K562 (cell line): ENCODE measurements around the gene TRAIP. TPM values are rescaled to one million over a fixed set of nuclear protein-coding genes. Genes with fewer than 3 reads are reported as not detected.

ENCODE experiments used
- ATAC-seq: fragments of 200-7000 bp; cut with Tn5 transposase; 3 replicates; pipeline ENCODE4 v1.9.1; 2020; ENCODE audit warnings: moderate library complexity
- BruUV-seq: library from RNA; stranded (reverse); fragments of 400-500 nt; replicated peaks from 2 replicates; lab custom pipeline; 2021; lab: Mats Ljungman, UMichigan
- CTCF ChIA-PET: fragments of 300-600 bp; formaldehyde crosslinking; extraction: SDS; loops from one replicate; lab custom pipeline; 2021; ENCODE audit warnings: low intra/inter-chr PET ratio; lab: Yijun Ruan, JAX
- POLR2A ChIA-PET: fragments of 300-600, 350-650 bp; sonication (Branson Sonifier 250); formaldehyde crosslinking; extraction: SDS; loops from one replicate; lab custom pipeline; 2021; ENCODE audit warnings: antibody characterized with exemption, inconsistent platforms; lab: Yijun Ruan, JAX
- DNase-seq, 4 experiments: peaks; one replicate each; pipeline versions ENCODE4 v3.0.0 to v3.0.0-alpha.2; 2011 to 2018; ENCODE audit warnings: low spot score in 3 of 4, mixed read lengths in 3 of 4; ENCODE audit errors: extremely low read depth in 1 of 4
- FAIRE-seq: peaks from 2 replicates; lab custom pipeline; 2011; peaks lifted over from hg19 to GRCh38; lab: Jason Lieb, UNC
- H2AFZ ChIP-seq: 2 replicates; pipeline ENCODE4 v1.6.0; 2011; ENCODE audit warnings: low read depth, low read length, control low read depth, inconsistent platforms
- H3K27ac ChIP-seq: fragments of 200-600 bp; 3 replicates; pipeline ENCODE4 v1.8.0; 2011; ENCODE audit warnings: low read depth, mild to moderate bottlenecking, control low read depth, inconsistent platforms, low read length, moderate library complexity, mixed read lengths; ENCODE audit errors: extremely low read depth
- H3K27me3 ChIP-seq, 2 experiments: fragments of 300-600 bp in 1 of 2; 2 replicates in 1 of 2; 3 replicates in 1 of 2; pipeline versions ENCODE4 v1.6.0 to v1.8.0; 2011; ENCODE audit warnings: inconsistent platforms in 2 of 2, low read length in 2 of 2, mild to moderate bottlenecking in 1 of 2, mixed read lengths in 1 of 2, moderate library complexity in 1 of 2; ENCODE audit not compliant: control insufficient read depth in 2 of 2, insufficient read depth in 2 of 2
- H3K36me3 ChIP-seq: fragments of 300-600 bp; 3 replicates; pipeline ENCODE4 v1.8.0; 2011; ENCODE audit warnings: mild to moderate bottlenecking, low read length, inconsistent platforms; ENCODE audit not compliant: control insufficient read depth, insufficient read depth
- H3K4me1 ChIP-seq, 2 experiments: fragments of 200-600 bp in 1 of 2; replicated peaks in 1 of 2; 2 replicates in 1 of 2; 3 replicates in 1 of 2; pipeline versions ENCODE4 v1.5.1 to v1.8.0; 2011; ENCODE audit warnings: inconsistent platforms in 2 of 2, low read length in 2 of 2, mild to moderate bottlenecking in 1 of 2, mixed read lengths in 1 of 2, moderate library complexity in 1 of 2; ENCODE audit not compliant: control insufficient read depth in 2 of 2, insufficient read depth in 2 of 2
- H3K4me2 ChIP-seq: 2 replicates; pipeline ENCODE4 v1.6.1; 2011; ENCODE audit warnings: low read length, control low read depth, inconsistent platforms, mixed read lengths; ENCODE audit not compliant: insufficient read depth
- H3K4me3 ChIP-seq: fragments of 200-600 bp; sonication (generic), shearing (Covaris generic); 2 replicates; pipeline ENCODE4 v1.5.1; 2016; ENCODE audit warnings: control low read depth, inconsistent platforms
- H3K79me2 ChIP-seq: fragments of 200-600 bp; 3 replicates; pipeline ENCODE4 v1.8.0; 2011; ENCODE audit warnings: low read length, inconsistent platforms; ENCODE audit not compliant: control insufficient read depth, insufficient read depth
- H3K9ac ChIP-seq, 2 experiments: 2 replicates each; pipeline versions ENCODE4 v1.6.0 to v1.6.1; 2011; ENCODE audit warnings: low read depth in 2 of 2, low read length in 2 of 2, control low read depth in 1 of 2, inconsistent platforms in 1 of 2, mild to moderate bottlenecking in 1 of 2, mixed read lengths in 1 of 2; ENCODE audit not compliant: insufficient read depth in 1 of 2
- H3K9me1 ChIP-seq: one replicate; pipeline ENCODE4 v1.6.0; 2011; ENCODE audit warnings: inconsistent platforms, mild to moderate bottlenecking, low read length, moderate library complexity; ENCODE audit not compliant: control insufficient read depth, insufficient read depth
- H3K9me3 ChIP-seq: replicated peaks from 2 replicates; pipeline ENCODE4 v1.5.1; 2011; ENCODE audit warnings: low read depth, low read length, inconsistent platforms; ENCODE audit not compliant: control insufficient read depth, insufficient read depth
- H4K20me1 ChIP-seq: replicated peaks from 2 replicates; pipeline ENCODE4 v1.6.1; 2011; ENCODE audit warnings: low read length, inconsistent platforms, mixed read lengths; ENCODE audit not compliant: control insufficient read depth, insufficient read depth
- BMI1 ChIP-seq: fragments of 150-350 bp; IDR thresholded peaks from 2 replicates; pipeline ENCODE4 v1.6.1; 2014; ENCODE audit warnings: low read length
- CBX1 ChIP-seq: sonication (generic); IDR thresholded peaks from 2 replicates; pipeline ENCODE4 v1.6.1; 2016; ENCODE audit warnings: antibody characterized with exemption, low read depth, mild to moderate bottlenecking
- HDGF ChIP-seq: fragments of 450-650 bp; IDR thresholded peaks from 2 replicates; pipeline ENCODE4 v1.6.1; 2016
- RAD21 ChIP-seq, 2 experiments: fragments of 250-450 bp in 1 of 2; fragments of 450-650 bp in 1 of 2; sonication (Bioruptor Pico) in 1 of 2; formaldehyde crosslinking in 1 of 2; IDR thresholded peaks in 1 of 2; conservative IDR thresholded peaks in 1 of 2; 2 replicates each; pipeline versions ENCODE4 v1.4.0 to v1.8.0; 2020 to 2022; ENCODE audit warnings: mild to moderate bottlenecking in 2 of 2, moderate library complexity in 1 of 2
- SMAD4 ChIP-seq: fragments of 250-450 bp; sonication (Bioruptor Pico); conservative IDR thresholded peaks from 2 replicates; pipeline ENCODE4 v1.8.0; 2021; ENCODE audit warnings: inconsistent platforms, mild to moderate bottlenecking, moderate library complexity
- ZNF583 ChIP-seq: fragments of 250-450 bp; sonication (Bioruptor Pico); IDR thresholded peaks from 2 replicates; pipeline ENCODE4 v1.4.0; 2020
- in situ Hi-C: fragments of 300-500 bp; cut with MboI; formaldehyde crosslinking; loops from 4 replicates; pipeline ENCODE4 v1.15.0; 2018; ENCODE audit warnings: inconsistent platforms, mixed read lengths
- intact Hi-C: fragments of 100-400 bp; cut with micrococcal nuclease; formaldehyde crosslinking; loops from 2 replicates; pipeline ENCODE4 v1.14.2; 2022
- polyA plus RNA-seq, 8 experiments: library from polyadenylated mRNA; depleted of rRNA in 4 of 8; stranded (reverse) in 5 of 8; unstranded in 3 of 8; fragments of >200 nt; fragmentation: Nextera tagmentation in 2 of 8; fragmentation: Illumina TruSeq in 1 of 8; extraction: Ambion mirVana in 2 of 8; extraction: Trizol in 1 of 8; gene quantifications; 2 replicates each; pipeline versions ENCODE4 v1.2.1 to v1.2.3, GENCODE V29; 2011 to 2014; ENCODE audit warnings: inconsistent platforms in 1 of 8, missing spikeins in 1 of 8
- total RNA-seq, 7 experiments: library from RNA; depleted of rRNA in 6 of 7; stranded (reverse); fragments of >200 nt in 6 of 7; fragmentation: Illumina TruSeq in 2 of 7; extraction: Trizol in 2 of 7; gene quantifications; 2 replicates each; pipeline versions ENCODE4 v1.2.1 to v1.2.3, GENCODE V29; 2011 to 2021; ENCODE audit warnings: low replicate concordance in 1 of 7
- TF ChIP-seq, protein P1 (sequence below), 2 experiments: fragments of 450-650 bp; formaldehyde crosslinking in 1 of 2; IDR thresholded peaks; 2 replicates each; pipeline versions ENCODE4 v1.4.0 to v1.6.1; 2014 to 2020; ENCODE audit warnings: mild to moderate bottlenecking in 2 of 2, borderline replicate concordance in 1 of 2, low read depth in 1 of 2
- TF ChIP-seq, protein P2 (sequence below), 3 experiments: IDR thresholded peaks in 2 of 3; conservative IDR thresholded peaks in 1 of 3; 2 replicates each; pipeline ENCODE4 v1.5.1; 2011 to 2012; ENCODE audit warnings: low read length in 3 of 3, mild to moderate bottlenecking in 3 of 3, control low read depth in 2 of 3, improper control_type of control experiment in 1 of 3, inconsistent platforms in 1 of 3, low read depth in 1 of 3, mixed read lengths in 1 of 3, moderate library complexity in 1 of 3; ENCODE audit not compliant: insufficient read depth in 2 of 3
- TF ChIP-seq, protein P3 (sequence below): fragments of 450-650 bp; formaldehyde crosslinking; IDR thresholded peaks from 2 replicates; pipeline ENCODE4 v1.4.0; 2020; ENCODE audit warnings: mild to moderate bottlenecking, moderate library complexity

Gene TRAIP
- total and polyA plus RNA-seq, 9 of the 15 experiments (the other 6 are each of a cell fraction or from before 2014, with no cell fraction given): 14.3 to 38.6 (median 21.2) TPM

DNA sequence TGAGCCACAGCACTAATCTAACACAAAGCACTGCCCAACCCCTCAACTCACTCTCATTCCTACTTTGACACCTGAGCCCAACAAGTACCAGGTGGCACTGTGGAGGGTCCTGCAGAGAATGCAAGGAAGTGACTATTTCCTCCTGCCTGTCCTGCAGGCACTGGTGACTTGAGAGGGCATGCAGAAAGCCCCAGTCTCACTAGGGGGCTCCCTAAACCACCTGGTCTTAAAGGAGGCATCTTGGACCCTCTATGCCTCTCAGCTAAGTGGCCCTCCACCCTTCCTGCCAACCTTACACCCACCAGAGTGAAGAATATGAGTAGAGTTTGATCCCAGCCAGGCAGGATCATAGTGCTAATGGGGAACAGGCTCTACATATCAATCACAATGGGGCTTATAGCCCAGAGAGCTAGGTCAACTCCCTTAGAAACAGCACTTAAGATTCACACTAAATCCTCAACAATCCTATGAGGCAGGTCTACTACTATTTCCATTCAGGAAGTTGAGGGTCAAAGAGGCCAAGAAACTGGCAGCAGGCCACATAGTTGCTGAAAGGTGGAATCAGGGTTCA, 15.2 kb downstream of the TRAIP start:
- Histone ChIP-seq H3K27ac (no peak overlapping the region), H3K4me3 (no peak overlapping the region), H3K9me1 (no peaks in the 10 kb centered on the region), H3K9ac (no peak overlapping the region), H3K4me2 (no peak overlapping the region), H2AFZ (no peak overlapping the region), H3K79me2 (no peaks in the 10 kb centered on the region), H4K20me1 (no peaks in the 10 kb centered on the region), H3K27me3 (no peaks in the 10 kb centered on the region), H3K9me3 (no peaks in the 10 kb centered on the region), H3K4me1 (no peaks in the 10 kb centered on the region; a peak in 1 of 5 replicates), H3K36me3 (peaks cover 69% of the 10 kb centered on the region)
- in situ Hi-C loops (loop anchor here (5.0 kb wide), 1 partner anchor 139 kb away; no protein-coding TSS in a partner anchor), intact Hi-C loops (loop anchor here (1.0 kb wide), 1 partner anchor 65 kb away; no protein-coding TSS in a partner anchor)
- FAIRE-seq (peak; percentile 78), DNase-seq (peak; percentile 28 to 50 (median 33)), ATAC-seq (peak; percentile 80)
- POLR2A ChIA-PET: no interaction called here
- no TSS peak for BruUV-seq
- CTCF ChIA-PET: interaction anchor here (1.7 kb wide), 1 partner anchor 65 kb away, joined by 7 read pairs; no protein-coding TSS in a partner anchor
- TF ChIP-seq, protein P1, sequence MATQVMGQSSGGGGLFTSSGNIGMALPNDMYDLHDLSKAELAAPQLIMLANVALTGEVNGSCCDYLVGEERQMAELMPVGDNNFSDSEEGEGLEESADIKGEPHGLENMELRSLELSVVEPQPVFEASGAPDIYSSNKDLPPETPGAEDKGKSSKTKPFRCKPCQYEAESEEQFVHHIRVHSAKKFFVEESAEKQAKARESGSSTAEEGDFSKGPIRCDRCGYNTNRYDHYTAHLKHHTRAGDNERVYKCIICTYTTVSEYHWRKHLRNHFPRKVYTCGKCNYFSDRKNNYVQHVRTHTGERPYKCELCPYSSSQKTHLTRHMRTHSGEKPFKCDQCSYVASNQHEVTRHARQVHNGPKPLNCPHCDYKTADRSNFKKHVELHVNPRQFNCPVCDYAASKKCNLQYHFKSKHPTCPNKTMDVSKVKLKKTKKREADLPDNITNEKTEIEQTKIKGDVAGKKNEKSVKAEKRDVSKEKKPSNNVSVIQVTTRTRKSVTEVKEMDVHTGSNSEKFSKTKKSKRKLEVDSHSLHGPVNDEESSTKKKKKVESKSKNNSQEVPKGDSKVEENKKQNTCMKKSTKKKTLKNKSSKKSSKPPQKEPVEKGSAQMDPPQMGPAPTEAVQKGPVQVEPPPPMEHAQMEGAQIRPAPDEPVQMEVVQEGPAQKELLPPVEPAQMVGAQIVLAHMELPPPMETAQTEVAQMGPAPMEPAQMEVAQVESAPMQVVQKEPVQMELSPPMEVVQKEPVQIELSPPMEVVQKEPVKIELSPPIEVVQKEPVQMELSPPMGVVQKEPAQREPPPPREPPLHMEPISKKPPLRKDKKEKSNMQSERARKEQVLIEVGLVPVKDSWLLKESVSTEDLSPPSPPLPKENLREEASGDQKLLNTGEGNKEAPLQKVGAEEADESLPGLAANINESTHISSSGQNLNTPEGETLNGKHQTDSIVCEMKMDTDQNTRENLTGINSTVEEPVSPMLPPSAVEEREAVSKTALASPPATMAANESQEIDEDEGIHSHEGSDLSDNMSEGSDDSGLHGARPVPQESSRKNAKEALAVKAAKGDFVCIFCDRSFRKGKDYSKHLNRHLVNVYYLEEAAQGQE (IDR thresholded peaks at IDR 0.05; ENCODE audit: borderline replicate concordance): peak; percentile 64; the same call in 1 of the 2 replicates
- TF ChIP-seq, protein P1 (CRISPR knock-in tag; IDR thresholded peaks at IDR 0.05; ENCODE audit: low read depth): no peak
- TF ChIP-seq, protein P2, sequence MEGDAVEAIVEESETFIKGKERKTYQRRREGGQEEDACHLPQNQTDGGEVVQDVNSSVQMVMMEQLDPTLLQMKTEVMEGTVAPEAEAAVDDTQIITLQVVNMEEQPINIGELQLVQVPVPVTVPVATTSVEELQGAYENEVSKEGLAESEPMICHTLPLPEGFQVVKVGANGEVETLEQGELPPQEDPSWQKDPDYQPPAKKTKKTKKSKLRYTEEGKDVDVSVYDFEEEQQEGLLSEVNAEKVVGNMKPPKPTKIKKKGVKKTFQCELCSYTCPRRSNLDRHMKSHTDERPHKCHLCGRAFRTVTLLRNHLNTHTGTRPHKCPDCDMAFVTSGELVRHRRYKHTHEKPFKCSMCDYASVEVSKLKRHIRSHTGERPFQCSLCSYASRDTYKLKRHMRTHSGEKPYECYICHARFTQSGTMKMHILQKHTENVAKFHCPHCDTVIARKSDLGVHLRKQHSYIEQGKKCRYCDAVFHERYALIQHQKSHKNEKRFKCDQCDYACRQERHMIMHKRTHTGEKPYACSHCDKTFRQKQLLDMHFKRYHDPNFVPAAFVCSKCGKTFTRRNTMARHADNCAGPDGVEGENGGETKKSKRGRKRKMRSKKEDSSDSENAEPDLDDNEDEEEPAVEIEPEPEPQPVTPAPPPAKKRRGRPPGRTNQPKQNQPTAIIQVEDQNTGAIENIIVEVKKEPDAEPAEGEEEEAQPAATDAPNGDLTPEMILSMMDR (IDR thresholded peaks at IDR 0.05 in 2 of 3, conservative IDR thresholded peaks at IDR 0.05 in 1 of 3; ENCODE audit: insufficient read depth in 2 of 3, low read depth in 1 of 3, low read length in 3 of 3): peak; percentile 50 to 61 (median 58); a peak in 5 of 6 replicates
- TF ChIP-seq BMI1 (no peak), CBX1 (no peak), HDGF (0 out of 2 replicates have a peak, but pooled peaks have one; percentile 25), RAD21 (CRISPR knock-in tag; conservative IDR thresholded peaks at IDR 0.05 in 1 of 2, IDR thresholded peaks at IDR 0.05 in 1 of 2) (peak; percentile 53 to 63), SMAD4 (CRISPR knock-in tag) (0 out of 2 replicates have a peak, but pooled peaks have one; percentile 37), ZNF583 (CRISPR knock-in tag) (no peak)
- TF ChIP-seq, protein P3, sequence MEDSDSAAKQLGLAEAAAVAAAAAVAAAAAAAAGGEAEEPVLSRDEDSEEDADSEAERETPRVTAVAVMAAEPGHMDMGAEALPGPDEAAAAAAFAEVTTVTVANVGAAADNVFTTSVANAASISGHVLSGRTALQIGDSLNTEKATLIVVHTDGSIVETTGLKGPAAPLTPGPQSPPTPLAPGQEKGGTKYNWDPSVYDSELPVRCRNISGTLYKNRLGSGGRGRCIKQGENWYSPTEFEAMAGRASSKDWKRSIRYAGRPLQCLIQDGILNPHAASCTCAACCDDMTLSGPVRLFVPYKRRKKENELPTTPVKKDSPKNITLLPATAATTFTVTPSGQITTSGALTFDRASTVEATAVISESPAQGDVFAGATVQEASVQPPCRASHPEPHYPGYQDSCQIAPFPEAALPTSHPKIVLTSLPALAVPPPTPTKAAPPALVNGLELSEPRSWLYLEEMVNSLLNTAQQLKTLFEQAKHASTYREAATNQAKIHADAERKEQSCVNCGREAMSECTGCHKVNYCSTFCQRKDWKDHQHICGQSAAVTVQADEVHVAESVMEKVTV (CRISPR knock-in tag): 0 out of 2 replicates have a peak, but pooled peaks have one; percentile 23
